ENCODE measurements around the gene C1orf210.

- TF ChIP-seq IRF1 (CRISPR knock-in tag; IDR thresholded peaks at IDR 0.05) (no peak), STAT6 (CRISPR knock-in tag; conservative IDR thresholded peaks at IDR 0.05; ENCODE audit: low read depth) (no peak), CTCF (IDR thresholded peaks at IDR 0.05) (no peak), NR3C1 (CRISPR knock-in tag; conservative IDR thresholded peaks at IDR 0.05; ENCODE audit: low read depth) (no peak)
Measured at GRCh38 chr1:43252225-43252624, 33.2 kb downstream of the C1orf210 start.
